ENCODE measurements around the gene UCHL3.

The UCHL3 gene

DNA sequence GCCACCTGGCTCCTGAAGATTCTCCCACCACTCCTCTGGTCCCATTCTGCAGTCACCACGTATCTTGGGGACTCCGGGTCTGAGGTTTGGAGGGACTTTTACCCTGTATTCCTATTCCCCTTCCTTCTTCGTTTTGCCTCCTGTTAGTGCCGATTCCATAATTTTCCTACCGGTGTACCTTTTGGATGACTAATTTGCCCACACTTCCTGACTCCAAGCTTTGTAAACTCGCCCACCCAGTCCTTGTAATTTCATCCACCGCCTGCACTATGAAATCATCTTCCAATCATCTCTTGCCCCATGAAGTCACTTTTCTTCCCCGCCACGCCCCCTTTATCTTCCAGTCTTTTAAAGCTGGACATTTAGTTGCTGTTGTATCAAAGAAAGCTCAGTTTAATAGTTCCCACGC lies 572 bp downstream of the UCHL3 start:
- FAIRE-seq: no peak

DNA sequence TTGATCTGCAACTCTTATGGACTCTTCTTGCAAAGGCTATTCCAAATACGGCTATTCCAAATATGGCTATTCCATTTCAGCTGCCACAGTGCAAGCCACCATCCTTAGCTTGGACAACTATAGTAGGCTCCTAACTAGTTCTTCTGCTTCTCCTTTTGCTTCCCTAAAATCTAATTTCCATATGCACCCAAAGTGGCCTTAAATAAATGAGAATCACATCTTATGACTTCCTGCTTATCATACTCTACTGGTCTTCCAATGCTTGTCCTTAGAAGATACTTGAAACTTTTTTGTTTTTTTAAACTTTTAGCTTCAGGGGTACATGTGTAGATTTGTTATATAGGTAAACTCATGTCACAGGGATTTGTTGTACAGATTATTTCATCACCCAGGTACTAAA lies 4.9 kb downstream of the UCHL3 start:
- no peak for FAIRE-seq

DNA sequence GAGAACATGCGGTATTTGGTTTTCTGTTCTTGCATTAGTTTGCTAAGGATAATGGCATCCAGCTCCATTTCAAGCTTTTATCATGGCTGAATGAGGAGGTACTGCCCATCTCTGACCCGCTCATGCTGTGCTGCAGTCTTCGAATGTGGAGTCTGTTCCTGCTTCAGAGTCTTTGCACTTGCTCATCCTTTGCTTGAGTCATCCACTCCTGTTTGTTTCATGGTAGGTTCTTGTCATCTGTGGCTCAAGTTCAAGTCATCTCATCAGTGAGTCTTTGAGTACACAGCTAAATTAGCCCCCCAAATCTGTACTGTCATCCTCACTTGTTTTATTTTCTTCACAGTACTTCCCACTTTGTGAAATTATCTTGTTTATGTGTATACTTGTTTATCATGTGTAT lies 5.4 kb downstream of the UCHL3 start:
- FAIRE-seq: no peak

DNA sequence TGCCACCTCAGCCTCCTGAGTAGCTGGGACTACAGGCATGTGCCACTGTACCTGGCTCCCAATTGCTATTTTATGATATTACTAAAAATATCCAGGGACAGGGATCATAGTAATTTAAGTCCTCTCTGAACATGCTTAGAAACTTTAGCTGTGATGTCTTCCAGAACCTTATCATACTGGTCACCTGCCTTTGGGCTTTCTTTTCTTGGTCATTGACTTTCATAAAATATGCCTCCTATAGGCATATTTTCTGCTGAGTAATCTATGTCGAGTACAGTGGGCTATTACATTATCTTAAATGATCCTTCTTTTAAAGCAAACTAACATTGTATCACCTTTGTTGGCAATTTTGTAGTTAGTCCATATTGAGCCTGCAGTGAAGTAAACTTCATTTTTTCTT lies 6.2 kb downstream of the UCHL3 start:
- FAIRE-seq: no peak

DNA sequence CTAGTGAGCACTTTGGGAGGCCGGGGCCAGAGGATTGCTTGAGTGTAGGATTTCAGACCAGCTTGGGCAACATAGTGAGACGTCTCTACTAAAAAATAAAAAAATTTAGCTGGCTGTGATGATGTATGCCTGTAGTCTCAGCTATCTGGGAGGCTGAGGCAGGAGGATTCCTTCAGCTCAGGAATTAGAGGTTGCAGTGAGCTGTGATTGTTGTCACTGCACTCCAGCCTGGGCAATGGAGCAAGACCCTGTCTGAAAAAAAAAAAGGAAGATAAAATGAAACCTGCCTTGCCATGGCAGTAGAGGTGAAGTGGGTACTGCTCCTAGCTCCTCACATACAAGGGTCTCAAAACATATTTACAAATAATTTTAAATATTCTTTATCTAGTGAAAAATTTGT lies 7.4 kb downstream of the UCHL3 start:
- no peak for FAIRE-seq

DNA sequence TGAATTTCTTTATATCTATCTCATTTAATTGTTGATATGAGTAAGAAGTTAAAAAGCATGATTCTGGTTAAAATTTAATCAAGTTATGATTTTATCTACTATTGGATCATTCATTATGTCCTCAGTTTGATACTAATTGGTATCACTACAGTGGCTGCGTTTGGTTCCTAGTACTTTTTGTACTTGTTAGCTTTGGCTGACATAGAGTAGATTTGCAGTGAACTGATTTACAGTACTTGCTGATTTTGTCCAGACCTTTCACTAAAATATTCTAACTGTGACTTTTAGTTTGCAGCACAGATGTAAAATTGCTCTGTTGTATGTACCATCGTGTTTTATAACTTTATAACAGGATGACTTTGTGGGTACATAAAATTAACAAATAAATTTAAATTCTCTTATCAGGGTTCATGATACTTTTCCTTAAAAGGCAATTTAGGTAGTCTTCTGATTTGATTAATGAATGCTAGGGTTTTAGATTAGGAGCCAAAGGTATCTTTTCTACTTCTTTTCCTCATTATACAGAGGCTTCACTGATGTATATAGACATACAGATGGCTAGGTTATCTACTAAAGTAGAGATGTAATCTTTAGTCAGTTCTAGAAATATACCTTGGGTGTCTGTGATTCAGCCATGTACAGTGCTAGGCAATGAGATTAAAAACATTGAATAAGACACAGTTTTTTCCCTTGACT lies 8.7 kb downstream of the UCHL3 start:
- peak; percentile 69 for FAIRE-seq

DNA sequence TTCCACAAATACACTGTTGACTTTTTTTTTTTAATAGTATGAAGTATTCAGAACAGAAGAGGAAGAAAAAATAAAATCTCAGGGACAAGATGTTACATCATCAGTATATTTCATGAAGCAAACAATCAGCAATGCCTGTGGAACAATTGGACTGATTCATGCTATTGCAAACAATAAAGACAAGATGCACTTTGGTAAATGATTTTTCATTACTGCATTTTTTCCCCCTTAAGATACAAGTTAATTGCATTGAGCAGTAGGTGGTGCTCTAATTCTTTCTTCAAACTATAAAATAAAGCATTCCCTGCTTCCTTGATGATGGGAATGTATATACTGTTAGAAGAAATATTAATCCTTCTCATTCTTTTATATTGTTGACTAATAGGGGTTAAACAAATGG lies 17.1 kb downstream of the UCHL3 start:
- FAIRE-seq: peak; percentile 94

DNA sequence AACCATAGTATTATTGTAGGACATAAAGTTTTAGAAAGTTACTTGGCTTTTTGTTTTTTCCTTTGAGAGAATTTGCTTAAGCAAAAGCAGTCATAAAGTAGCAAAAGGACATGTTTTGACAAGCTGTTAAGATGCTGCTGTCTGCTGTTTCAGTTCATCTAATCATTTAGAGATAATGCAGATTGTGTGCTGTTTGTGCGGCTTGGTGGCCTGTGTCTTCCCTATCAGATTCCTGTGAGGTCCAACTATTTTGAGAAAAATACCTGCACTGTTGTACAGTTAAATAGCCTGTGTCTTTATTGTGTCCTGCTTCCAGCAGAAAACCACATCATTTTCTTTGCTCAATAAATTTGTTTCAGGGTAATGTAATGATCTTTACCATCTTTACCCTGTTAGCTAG lies 20.0 kb downstream of the UCHL3 start:
- FAIRE-seq: no peak

DNA sequence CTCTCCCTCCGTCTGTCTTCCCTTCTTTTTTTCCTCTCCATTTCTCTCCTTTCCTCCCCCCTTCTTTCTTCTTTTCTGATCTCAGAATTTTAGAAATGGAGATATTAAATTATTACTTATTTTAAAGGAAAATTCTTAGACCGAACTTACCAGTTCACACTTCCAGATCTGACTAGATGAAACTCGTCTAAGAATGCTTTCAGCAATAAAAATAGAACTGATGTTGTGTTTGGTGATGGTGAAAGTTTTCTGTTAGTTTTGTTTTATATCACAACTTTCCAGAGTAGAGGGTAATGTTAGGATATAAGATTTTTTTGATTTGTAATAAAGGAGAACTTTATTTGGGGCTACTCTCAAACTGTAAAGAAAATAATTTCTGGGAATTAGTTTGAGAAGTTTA lies 29.9 kb downstream of the UCHL3 start:
- no peak for FAIRE-seq

DNA sequence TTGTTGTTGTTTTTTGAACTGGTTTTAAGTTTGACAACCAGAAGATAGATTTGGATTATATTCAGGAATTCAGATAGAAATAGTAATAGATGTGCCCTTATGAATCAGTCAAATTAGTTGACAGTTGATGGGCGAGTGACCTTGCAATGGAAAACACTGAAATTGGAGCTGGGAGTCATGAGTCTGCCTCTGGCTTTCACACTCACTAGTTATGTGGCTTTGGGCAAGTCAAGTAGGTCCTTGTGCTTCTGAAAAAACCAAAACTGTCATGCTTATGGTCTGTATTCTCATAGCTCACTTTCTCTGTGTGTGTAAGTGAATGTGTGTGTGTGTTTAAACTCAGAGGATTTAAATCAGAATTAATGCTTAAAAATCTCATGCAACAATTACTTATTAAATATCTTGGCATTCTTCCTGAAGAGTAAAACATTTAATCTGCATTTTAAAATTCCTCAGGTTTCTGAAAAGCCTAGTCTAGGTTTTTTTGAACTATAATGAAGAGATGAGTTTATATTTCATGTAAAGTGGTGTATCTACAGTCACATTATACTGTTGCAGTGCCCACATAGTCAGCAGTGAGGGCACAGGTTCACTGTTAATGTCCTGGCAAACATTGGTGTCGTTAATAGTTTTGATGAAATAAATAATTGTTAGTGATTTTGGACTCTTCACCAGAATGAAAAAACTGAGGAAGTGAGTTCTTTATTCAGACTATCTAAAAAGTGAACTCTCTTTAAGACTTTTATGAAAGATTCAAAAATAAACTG lies 32.5 kb downstream of the UCHL3 start:
- FAIRE-seq: no peak

DNA sequence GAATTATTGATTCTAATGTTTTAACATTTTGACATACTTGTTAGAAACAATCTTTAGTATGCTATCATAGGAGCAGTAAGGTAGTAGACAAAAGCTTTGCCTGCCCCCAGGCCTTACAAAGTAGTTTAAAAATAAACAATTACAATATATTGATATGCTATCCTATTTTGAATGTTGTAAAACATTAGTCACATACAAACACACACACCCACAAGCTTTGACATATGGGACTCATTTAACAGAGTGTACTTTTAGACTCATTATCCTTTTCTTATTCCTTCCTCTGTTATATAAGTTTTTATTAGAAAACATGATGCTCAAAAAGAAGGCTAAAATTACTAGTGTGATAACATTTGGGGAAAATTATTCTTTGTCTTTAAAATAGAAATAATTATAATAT lies 33.5 kb downstream of the UCHL3 start:
- no peak for FAIRE-seq

DNA sequence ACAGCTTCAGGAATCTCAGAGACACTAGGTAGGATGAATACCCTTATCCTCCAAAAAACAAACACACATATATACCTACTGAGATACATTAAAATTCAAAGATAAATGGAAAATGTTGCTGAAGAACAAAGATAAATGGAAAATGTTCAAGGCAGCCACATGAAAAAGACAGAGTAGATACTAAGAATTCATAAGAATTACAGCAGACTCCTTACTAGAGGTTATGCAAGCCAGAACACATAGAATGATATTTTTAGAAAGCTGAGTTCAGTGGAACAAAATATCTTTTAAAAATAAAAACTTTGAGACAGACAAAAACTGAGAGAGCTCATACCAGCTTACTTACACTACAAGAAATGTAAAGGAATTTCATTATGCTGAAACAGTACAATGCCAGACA lies 35.6 kb downstream of the UCHL3 start:
- no peak for FAIRE-seq

DNA sequence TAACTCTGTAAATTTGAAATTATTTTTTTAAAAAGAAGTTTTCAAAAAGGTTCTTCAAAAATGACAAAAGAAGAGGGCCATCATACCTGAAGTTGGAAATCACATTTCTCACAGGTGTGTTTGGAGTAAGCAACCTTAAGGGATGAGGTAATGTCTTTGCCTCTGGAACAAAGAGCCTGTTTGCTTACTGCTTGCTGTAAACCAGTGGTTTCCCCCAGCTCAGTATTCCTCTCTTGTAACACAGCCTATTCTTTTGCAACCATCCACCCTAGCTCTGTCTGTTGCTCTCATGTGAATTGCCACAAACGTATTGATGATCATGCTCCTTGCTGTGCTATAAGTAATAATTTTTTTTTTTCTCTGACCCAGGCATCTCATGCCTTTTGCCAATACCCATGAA lies 38.1 kb downstream of the UCHL3 start:
- no peak for FAIRE-seq

DNA sequence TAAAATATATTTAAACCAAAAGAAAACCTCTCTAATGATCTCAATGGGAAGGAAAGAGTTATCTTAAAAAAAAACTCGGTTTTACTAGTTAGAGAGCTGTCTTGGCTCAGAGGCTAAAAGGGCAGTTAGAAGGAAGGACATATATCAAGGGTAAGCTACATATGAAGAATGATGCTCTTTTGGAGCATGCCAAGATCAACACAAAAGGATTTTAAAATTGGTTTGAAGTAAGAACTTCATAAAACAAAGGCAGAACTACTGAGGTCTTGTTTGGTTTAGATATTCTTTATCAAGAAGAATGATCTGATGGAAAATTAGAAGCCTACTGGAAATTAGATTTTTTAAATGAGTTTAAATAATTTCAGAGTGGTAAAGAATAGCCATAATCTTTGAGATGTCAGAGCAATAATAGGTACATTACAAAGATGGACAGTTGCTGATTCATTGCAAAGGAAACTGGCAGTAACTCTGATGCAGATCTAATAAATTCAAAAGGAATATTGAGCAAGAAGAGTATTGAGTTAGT lies 47.1 kb downstream of the UCHL3 start:
- no peak for FAIRE-seq

DNA sequence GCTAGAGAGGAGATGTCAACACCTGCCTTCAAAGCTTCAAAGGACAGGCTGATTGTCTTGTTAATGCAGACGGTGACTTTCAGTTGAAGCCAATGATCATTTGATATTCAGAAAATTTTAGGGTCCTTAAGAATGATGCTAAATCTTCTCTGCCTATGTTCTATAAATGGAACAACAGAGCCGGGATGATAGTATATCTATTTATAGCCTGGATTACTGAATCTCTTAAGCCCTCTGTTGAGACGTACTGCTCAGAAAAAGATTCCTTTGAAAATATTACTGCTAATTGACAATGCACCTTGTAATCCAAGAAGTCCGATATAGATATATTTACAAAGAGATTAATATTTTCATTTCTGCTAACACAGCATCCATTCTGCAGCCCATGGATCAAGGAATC lies 50.8 kb downstream of the UCHL3 start:
- no peak for FAIRE-seq

DNA sequence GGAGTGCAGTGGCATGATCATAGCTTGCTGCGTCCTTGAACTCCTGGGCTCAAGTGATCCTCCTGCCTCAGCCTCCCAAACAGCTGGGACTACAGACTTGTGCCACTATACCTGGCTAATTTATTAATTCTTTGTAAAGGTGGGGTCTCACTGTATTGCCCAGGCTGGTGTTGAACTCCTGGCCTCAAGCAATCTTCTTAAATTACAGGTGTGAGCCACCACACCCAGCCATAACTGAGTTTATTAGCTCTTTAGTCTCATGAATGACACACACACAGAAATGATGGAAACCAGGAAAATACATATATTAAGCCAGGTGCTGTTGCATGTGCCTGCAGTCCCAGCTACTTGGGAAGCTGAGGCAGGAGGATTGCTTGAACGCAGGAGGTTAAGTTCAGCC lies 53.4 kb downstream of the UCHL3 start:
- no peak for FAIRE-seq

DNA sequence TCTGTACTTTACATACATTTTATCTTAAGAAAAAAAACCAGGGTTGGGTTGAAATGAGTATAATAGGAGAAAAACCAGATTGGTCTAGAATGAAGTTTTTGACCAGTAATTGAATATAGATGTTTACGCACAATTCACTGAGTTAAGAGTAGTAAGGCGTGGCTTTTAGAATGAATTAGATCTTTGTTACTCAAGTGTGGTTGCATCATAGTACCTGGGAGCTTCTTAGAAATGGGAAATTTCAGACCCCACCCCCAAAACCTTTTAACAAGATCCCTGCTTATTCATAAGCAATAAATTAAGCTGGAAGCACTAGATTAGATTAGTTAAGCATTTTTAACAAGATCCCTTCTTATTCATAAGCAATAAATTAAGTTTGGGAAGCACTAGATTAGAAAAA lies 57.9 kb downstream of the UCHL3 start:
- FAIRE-seq: no peak

DNA sequence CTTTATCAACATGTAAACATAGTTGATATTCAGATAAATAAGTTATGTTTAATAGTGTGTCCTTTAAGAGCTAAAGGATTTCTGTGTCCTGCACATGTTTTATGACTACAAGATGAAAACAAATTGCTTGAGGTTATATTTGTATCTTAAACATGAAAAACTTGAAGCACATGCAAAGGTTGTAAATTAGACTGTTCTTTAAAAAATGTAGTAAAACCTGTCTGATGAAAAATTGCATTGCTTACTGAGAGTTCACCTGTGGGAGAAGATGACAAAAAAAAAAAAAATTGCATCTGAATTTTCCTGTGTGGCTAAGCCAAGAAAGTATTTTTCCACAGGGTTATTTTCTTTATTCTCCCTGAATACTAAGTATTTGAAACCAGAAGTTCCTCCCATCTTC lies 60.9 kb downstream of the UCHL3 start:
- FAIRE-seq: no peak

DNA sequence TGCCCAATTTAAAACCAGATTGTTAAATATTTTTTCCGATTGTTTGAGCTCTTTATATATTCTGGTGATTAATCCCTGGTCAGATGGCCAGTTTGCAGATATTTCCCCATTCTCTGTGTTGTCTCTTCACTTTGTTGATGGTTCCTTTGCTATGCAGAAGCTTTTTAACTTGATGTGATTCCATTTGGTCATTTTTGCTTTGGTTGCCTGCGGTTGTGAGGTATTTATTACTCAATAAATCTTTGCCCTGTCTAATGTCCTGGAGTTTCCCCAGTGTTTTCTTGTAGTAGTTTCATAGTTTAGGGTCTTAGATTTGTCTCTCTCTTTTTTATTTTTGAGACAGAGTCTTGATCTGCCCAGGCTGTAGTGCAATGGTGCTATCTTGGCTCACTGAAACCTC lies 62.8 kb downstream of the UCHL3 start:
- FAIRE-seq: no peak

DNA sequence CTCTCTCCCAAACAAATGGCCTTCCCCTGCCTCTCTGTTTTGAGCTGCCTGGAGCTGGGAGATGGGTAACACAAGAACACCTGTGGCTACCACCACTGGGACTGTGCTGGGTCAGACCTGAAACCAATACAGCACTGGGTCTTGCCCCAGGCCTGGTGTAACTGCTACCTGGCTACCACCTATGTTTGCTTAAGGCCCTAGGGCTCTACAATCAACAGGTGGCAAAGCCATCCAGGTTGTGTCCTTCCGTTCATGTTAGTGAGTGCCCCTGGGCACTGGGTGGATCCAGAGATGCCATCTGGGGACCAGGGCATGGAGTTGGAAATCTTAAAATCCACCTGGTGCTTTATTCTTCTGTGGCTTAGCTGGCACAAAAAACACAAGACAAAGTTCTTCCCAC lies 67.6 kb downstream of the UCHL3 start:
- FAIRE-seq: no peak

DNA sequence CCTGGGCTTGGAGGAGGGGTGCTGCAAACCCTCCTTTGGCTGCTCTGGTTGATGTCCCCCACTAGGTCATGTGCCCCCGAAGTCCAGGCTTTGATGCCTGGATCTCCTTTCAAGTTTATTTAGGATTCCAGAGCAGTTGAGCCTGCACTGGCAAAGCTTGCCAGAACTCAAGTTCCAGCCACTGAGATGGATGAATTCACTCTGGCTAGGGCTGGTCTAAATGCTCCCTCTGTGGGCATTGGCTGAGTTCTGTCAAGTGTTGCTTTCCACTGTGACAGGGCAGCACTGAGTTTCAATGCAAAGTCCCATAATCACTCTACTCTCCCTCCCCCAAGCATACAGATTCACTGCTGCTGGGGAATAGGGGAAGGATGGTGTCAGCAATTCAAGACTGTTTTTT lies 68.7 kb downstream of the UCHL3 start:
- FAIRE-seq: no peak

DNA sequence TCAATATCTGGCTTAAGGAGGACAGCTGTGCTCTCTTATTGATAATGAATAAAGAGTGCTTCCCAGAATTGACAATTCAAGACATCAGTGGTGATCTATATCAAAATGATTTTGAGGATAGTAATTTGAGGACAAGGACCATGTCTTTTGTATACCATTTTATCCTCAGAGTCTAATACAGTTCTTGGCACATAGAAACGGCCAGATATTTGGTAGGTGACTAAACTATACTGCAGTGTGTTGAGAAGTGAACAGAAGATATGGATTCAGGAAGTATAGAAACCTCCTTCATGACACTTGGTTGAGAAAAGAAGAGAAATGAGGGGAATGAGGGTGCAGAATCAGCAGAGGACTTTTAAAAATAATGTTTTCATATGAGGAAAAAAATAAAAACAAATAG lies 70.4 kb downstream of the UCHL3 start:
- no peak for FAIRE-seq

DNA sequence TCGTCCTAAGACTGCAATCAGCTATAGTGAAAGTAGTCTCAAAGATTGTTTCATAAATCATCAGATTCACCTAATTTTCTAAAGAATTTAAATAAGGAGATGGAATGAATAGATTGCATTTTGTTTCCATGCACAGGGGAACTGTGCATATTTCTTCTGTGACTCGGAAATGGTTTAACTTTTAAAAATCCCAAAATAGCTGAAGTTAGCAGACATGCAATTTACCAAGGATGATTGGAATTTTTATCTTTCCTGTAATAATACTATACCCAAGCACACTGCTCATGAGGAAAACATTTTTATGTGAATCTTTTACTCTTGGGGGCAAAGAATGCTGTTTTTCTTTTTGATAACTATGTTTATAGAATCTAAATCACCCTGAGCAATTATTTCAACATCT lies 71.6 kb downstream of the UCHL3 start:
- FAIRE-seq: no peak

DNA sequence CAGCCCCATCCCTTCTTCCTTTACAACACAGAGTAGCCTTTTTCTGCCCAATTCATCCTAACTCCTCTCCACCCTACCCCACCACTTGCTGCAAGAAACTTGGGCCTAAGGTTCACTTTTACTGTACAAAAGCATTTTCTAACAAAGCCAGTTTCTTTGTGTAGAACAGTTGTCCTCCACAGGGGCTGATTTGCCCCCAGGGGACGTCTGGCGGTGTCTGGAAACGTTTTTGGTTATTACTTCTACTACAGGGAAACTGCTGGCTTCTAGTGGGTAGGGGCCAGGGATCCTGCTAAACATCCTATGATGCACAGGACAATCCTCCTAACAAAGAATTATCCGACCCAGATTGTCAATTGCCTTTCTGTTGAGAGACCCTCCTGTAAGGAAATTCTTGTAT lies 79.2 kb downstream of the UCHL3 start:
- FAIRE-seq: no peak

DNA sequence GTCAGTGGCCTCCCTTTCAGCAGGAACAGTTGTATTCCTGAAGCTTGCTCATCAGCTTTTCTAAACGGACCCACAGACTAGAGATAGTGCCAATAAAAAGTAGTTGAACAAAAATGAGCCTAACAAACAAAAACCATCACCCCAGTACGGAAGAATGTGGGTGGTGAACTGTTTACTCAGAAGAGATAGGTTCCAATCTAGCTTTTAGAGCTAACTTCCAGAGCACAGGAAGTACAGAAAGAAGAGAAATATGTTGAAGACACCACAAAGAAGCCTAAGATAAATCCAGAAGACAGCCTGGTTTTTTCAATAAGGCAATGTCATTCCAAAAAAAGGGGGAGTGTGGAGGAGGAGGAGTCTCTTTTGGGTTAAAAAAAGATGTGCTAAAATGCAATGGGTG lies 83.7 kb downstream of the UCHL3 start:
- FAIRE-seq: no peak
